Gastrocnemius medialis (tissue), 4 donors: Measurements from ENCODE around the gene LEMD2.

Source experiments
- POLR2A ChIP-seq, 2 donors: fragments of 450-650 bp; IDR thresholded peaks; one replicate each; pipeline ENCODE4 v1.6.1; 2017; ENCODE audit warnings: antibody characterized with exemption in 2 of 2, mild to moderate bottlenecking in 2 of 2, moderate library complexity in 2 of 2
- TF ChIP-seq, protein P1 (sequence below), 5 experiments: fragments of 450-650 bp in 3 of 5; fragments of 200-600 bp in 2 of 5; sonication (generic) in 2 of 5; IDR thresholded peaks in 4 of 5; conservative IDR thresholded peaks in 1 of 5; 1 replicate in 4 of 5; 2 replicates in 1 of 5; pipeline ENCODE4 v1.5.1; 2016 to 2019; ENCODE audit warnings: antibody characterized with exemption in 5 of 5, mild to moderate bottlenecking in 3 of 5, moderate library complexity in 3 of 5

DNA sequence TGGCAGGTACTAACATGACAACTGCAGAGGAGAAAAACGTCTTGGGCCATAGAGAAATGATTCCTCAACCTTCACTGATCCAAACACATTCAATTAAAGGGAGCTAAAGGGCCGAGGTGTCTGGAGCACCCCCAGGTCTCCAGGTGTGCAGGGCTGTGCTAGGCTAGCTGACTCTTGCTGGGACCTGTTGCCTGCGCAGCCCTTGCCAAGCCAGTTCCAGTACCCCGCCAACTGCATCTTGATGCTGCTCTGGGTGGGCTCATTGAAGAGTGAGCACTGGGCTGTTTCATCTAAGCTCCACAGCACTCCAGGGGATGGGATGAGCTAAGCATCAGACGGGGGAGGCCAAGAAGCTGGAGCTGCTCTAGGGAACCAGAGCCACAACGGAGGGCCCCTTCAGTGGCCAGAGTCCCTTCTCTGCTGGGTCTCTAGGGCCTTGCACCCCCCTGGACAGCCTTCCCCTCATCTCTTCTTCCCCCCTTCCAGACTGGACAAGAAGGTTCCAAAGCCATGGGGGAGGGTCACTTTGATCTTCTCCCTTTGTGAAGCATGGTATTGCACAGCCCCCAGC is 15.9 kb downstream of the LEMD2 start:
- TF ChIP-seq, protein P1, sequence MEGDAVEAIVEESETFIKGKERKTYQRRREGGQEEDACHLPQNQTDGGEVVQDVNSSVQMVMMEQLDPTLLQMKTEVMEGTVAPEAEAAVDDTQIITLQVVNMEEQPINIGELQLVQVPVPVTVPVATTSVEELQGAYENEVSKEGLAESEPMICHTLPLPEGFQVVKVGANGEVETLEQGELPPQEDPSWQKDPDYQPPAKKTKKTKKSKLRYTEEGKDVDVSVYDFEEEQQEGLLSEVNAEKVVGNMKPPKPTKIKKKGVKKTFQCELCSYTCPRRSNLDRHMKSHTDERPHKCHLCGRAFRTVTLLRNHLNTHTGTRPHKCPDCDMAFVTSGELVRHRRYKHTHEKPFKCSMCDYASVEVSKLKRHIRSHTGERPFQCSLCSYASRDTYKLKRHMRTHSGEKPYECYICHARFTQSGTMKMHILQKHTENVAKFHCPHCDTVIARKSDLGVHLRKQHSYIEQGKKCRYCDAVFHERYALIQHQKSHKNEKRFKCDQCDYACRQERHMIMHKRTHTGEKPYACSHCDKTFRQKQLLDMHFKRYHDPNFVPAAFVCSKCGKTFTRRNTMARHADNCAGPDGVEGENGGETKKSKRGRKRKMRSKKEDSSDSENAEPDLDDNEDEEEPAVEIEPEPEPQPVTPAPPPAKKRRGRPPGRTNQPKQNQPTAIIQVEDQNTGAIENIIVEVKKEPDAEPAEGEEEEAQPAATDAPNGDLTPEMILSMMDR (IDR thresholded peaks at IDR 0.05 in 4 of 5, conservative IDR thresholded peaks at IDR 0.05 in 1 of 5): no peak
- no peak for TF ChIP-seq POLR2A (IDR thresholded peaks at IDR 0.05)
